ENCODE results near the gene RNF150.

DNA sequence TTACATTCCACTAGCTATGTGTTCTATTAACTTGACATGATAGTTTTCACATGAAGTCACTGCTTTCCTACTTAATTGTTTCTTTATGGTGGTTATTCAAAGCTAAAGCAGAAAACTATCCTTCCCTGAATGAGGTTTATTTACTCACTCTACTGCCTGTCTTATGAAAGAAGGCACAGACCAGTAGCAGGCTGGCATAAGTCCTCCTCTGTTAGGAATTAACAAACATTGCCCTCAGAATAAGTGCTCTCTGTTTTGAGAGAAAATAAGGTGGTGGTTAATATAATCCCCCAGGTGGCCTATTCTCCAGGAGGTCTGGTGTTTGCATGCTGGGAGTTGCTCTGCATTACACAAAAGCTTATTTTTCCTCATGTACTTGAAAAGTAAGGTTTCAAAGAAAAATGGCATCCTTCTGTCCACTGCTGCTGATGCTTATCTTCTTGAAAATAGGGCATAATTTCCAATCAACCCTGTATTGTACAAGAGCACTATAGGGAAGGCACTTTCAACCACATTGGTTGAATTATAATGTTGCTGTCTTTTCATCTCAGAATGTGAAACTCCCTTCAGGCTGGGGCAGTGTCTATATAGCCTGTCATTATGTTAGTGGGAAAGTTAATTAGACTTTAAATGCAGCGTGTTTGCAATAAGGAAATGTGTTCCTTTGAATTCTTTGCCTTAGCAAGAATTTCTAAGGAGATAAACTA, 257.4 kb downstream of the RNF150 start:
- no peak for TF ChIP-seq YY1 (IDR thresholded peaks at IDR 0.05)
- no peak for TF ChIP-seq MAX (IDR thresholded peaks at IDR 0.05)
- TF ChIP-seq, protein P1, sequence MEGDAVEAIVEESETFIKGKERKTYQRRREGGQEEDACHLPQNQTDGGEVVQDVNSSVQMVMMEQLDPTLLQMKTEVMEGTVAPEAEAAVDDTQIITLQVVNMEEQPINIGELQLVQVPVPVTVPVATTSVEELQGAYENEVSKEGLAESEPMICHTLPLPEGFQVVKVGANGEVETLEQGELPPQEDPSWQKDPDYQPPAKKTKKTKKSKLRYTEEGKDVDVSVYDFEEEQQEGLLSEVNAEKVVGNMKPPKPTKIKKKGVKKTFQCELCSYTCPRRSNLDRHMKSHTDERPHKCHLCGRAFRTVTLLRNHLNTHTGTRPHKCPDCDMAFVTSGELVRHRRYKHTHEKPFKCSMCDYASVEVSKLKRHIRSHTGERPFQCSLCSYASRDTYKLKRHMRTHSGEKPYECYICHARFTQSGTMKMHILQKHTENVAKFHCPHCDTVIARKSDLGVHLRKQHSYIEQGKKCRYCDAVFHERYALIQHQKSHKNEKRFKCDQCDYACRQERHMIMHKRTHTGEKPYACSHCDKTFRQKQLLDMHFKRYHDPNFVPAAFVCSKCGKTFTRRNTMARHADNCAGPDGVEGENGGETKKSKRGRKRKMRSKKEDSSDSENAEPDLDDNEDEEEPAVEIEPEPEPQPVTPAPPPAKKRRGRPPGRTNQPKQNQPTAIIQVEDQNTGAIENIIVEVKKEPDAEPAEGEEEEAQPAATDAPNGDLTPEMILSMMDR (IDR thresholded peaks at IDR 0.05; ENCODE audit: low read depth, low read length, missing input control) = no peak
- TF ChIP-seq ZBTB33 (IDR thresholded peaks at IDR 0.05) = no peak
- no peak for TF ChIP-seq GABPA (IDR thresholded peaks at IDR 0.05 in 1 of 2, conservative IDR thresholded peaks at IDR 0.05 in 1 of 2)
- no peak for TF ChIP-seq SP1 (IDR thresholded peaks at IDR 0.05)
- TF ChIP-seq RAD21 (IDR thresholded peaks at IDR 0.05) = no peak
- no peak for TF ChIP-seq REST (IDR thresholded peaks at IDR 0.05)
- TF ChIP-seq FOXA1 (IDR thresholded peaks at IDR 0.05) = no peak
- TF ChIP-seq TAF1 (conservative IDR thresholded peaks at IDR 0.05) = no peak
- no peak for TF ChIP-seq JUND (IDR thresholded peaks at IDR 0.05)
- no peak for TF ChIP-seq HNF4A (conservative IDR thresholded peaks at IDR 0.05)
- TF ChIP-seq, protein P2, sequence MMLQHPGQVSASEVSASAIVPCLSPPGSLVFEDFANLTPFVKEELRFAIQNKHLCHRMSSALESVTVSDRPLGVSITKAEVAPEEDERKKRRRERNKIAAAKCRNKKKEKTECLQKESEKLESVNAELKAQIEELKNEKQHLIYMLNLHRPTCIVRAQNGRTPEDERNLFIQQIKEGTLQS (IDR thresholded peaks at IDR 0.05) = no peak
